ENCODE data around the gene ZNF648. TPM values are rescaled to one million over a fixed set of nuclear protein-coding genes. Genes with fewer than 3 reads are reported as not detected.
A peak's percentile ranks its signal among the peaks of the same experiment; 100 is the strongest.

Gene ZNF648, protein sequence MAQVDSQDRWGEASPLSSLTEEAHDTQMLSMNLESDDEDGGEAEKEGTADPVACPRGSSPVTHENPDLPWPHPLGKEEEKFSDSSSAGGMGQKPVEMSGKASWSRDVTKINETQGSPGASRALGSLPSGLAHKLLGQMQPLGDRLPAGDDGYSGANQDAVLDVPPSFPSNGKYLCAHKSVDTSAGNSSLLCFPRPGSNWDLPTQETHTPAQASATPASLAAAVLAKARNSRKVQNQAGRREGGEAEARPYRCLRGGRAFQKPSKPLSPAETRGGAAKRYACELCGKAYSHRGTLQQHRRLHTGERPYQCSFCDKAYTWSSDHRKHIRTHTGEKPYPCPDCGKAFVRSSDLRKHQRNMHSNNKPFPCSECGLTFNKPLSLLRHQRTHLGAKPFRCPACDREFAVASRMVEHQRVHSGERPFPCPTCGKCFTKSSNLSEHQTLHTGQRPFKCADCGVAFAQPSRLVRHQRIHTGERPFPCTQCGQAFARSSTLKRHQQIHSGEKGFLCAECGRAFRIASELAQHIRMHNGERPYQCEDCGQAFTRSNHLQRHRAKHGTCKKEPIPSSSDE
- total RNA-seq = under 1 TPM in 1 of 3 donors, not detected in 2; 0.07 TPM
- long read RNA-seq, donor 1 = 0 reads
- long read RNA-seq, donor 2 = 0 reads

GRCh38 chr1:182061594-182061993 lies at the start of gene ZNF648:
Gene ZNF648, minus strand, starts transcription at chr1:182061712. Its CDS starts 3,702 bp downstream, at chr1:182058010.
- ATAC-seq (no peak), DNase-seq (no peak)
- no peak within 1 kb of the TSS for H3K4me3 ChIP-seq
- no peaks in the 10 kb centered on the region for H3K36me3 ChIP-seq (ENCODE audit: low read depth)
- H3K9me3 ChIP-seq = no peaks in the 10 kb centered on the region
- H3K4me1 ChIP-seq (ENCODE audit: low read depth) = no peaks in the 10 kb centered on the region
- intact Hi-C loops (cut with DNase I, micrococcal nuclease) = no loop called here
- TF ChIP-seq, protein P1, sequence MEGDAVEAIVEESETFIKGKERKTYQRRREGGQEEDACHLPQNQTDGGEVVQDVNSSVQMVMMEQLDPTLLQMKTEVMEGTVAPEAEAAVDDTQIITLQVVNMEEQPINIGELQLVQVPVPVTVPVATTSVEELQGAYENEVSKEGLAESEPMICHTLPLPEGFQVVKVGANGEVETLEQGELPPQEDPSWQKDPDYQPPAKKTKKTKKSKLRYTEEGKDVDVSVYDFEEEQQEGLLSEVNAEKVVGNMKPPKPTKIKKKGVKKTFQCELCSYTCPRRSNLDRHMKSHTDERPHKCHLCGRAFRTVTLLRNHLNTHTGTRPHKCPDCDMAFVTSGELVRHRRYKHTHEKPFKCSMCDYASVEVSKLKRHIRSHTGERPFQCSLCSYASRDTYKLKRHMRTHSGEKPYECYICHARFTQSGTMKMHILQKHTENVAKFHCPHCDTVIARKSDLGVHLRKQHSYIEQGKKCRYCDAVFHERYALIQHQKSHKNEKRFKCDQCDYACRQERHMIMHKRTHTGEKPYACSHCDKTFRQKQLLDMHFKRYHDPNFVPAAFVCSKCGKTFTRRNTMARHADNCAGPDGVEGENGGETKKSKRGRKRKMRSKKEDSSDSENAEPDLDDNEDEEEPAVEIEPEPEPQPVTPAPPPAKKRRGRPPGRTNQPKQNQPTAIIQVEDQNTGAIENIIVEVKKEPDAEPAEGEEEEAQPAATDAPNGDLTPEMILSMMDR (IDR thresholded peaks at IDR 0.05) = no peak

DNA sequence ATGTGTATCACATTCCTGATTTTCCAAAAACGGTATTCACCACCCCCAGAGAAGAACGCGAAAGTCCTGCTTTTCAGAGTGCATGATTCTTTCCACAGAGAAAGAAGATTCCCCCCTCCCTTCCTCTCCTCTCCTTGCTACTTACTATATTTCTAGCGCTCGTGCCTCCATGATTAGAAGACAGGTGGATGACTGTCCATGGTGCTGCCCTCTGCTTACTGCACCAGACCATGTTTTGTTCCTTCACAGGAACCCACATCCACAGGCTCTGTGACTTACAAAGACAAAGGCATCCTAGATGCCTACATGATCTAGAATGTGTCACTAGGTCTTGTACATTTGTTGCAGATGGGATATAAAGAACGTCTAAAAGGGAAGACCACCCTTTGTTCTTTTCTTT lies 49.1 kb upstream of the ZNF648 start:
- DNase-seq (no peak), ATAC-seq (no peak)
- no peak overlapping the region for H3K4me3 ChIP-seq

DNA sequence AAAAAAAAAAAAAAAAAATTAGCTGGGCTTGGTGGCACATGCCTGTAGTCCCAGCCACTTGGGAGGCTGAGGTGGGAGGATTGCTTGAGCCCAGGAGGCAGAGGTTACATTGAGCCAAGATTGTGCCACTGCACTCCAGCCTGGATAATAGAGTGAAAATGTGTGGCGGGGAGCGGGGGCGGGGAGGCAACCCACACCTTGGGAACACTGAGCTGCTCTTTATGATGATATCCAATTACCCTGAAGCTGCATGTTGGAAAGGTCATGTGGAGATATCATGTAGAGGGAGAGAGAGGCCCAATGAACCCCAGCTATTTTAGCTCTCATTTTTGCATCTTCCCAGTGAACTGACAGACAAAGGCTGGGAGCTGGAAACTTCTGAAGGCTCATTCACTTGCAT lies 48.3 kb upstream of the ZNF648 start:
- ATAC-seq = no peak
- no peaks in the 10 kb centered on the region for H3K9me3 ChIP-seq
- no peaks in the 10 kb centered on the region for H3K4me1 ChIP-seq (ENCODE audit: low read depth)
- H3K36me3 ChIP-seq (ENCODE audit: low read depth) = no peaks in the 10 kb centered on the region
- no peak for DNase-seq
- no peak overlapping the region for H3K4me3 ChIP-seq
- intact Hi-C loops (cut with DNase I, micrococcal nuclease) = no loop called here
- TF ChIP-seq, protein P1 (IDR thresholded peaks at IDR 0.05) = no peak

More for the DNA sequence above, 49.1 kb upstream of the ZNF648 start:
- intact Hi-C loops (cut with DNase I, micrococcal nuclease) = no loop called here
- no peaks in the 10 kb centered on the region for H3K4me1 ChIP-seq (ENCODE audit: low read depth)
- no peaks in the 10 kb centered on the region for H3K9me3 ChIP-seq
- TF ChIP-seq, protein P1 (IDR thresholded peaks at IDR 0.05) = no peak
- no peaks in the 10 kb centered on the region for H3K36me3 ChIP-seq (ENCODE audit: low read depth)

- H3K4me1 ChIP-seq (ENCODE audit: low read depth) = peaks cover 3% of the 10 kb centered on the region
- no peak for ATAC-seq
- TF ChIP-seq, protein P1 (IDR thresholded peaks at IDR 0.05) = no peak
- no peak for DNase-seq
- H3K36me3 ChIP-seq (ENCODE audit: low read depth) = no peaks in the 10 kb centered on the region
- no peaks in the 10 kb centered on the region for H3K9me3 ChIP-seq
- intact Hi-C loops (cut with DNase I, micrococcal nuclease) = no loop called here
- H3K4me3 ChIP-seq = no peak overlapping the region
Measured at GRCh38 chr1:182107209-182107608, 45.7 kb upstream of the ZNF648 start.

DNA sequence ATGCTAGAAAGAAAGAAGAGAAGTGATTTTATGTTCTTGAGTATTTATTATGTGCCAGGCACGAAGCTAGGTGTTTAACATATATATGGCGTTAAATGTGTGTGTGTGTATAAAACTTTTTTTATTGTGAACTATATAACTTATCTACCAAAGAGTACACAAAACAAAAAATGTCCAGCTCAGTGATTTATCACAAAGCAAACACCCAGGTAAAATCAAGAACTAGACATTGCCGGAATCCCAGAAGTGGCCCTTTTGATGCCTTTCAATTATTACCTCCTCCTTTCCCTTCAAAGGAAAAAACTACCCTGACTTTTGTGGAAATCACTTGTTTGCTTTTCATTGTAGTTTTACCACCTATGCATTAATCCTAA lies 40.5 kb upstream of the ZNF648 start:
- Histone ChIP-seq H3K9me3 (no peaks in the 10 kb centered on the region), H3K4me3 (no peak overlapping the region), H3K36me3 (ENCODE audit: low read depth) (no peaks in the 10 kb centered on the region), H3K4me1 (ENCODE audit: low read depth) (peaks cover 4% of the 10 kb centered on the region)
- TF ChIP-seq, protein P1 (IDR thresholded peaks at IDR 0.05) = no peak
- no peak for DNase-seq
- intact Hi-C loops (cut with DNase I, micrococcal nuclease) = no loop called here
- peak; percentile 84 for ATAC-seq
